ENCODE data around the gene BCKDK. TPM values are rescaled to one million over a fixed set of nuclear protein-coding genes. Genes with fewer than 3 reads are reported as not detected.

BCKDK gene
- total and polyA plus RNA-seq, 2 of the 8 experiments (the other 6 are each of a cell fraction or from before 2014, with no cell fraction given) = 49.6 to 77.1 TPM

DNA sequence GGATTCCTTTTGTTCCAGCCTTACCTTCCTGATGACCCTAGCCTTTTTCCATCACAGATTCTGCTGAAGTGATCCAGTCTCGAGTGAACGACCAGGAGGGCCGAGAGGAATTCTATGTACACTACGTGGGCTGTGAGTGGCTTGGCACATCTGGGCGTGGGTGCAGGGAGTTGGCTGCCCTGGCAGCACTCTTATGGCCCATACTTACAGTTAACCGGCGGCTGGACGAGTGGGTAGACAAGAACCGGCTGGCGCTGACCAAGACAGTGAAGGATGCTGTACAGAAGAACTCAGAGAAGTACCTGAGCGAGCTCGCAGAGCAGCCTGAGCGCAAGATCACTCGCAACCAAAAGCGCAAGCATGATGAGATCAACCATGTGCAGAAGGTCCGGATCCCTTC, 11.9 kb downstream of the BCKDK start (continued):
- TF ChIP-seq KDM4A (IDR thresholded peaks at IDR 0.05; ENCODE audit: low read depth, low read length, severe bottlenecking) (no peak), SIX5 (IDR thresholded peaks at IDR 0.05; ENCODE audit: low read depth, low read length) (no peak), PHF8 (conservative IDR thresholded peaks at IDR 0.05; ENCODE audit: low read depth, low read length) (no peak)
